Measurements from ENCODE around the gene RAPGEF4. TPM values are rescaled to one million over a fixed set of nuclear protein-coding genes. Genes with fewer than 3 reads are reported as not detected.

RAPGEF4 gene
- total and polyA plus RNA-seq, 2 of the 8 experiments (the other 6 are each of a cell fraction or from before 2014, with no cell fraction given) = 1.2 to 2.6 TPM

DNA sequence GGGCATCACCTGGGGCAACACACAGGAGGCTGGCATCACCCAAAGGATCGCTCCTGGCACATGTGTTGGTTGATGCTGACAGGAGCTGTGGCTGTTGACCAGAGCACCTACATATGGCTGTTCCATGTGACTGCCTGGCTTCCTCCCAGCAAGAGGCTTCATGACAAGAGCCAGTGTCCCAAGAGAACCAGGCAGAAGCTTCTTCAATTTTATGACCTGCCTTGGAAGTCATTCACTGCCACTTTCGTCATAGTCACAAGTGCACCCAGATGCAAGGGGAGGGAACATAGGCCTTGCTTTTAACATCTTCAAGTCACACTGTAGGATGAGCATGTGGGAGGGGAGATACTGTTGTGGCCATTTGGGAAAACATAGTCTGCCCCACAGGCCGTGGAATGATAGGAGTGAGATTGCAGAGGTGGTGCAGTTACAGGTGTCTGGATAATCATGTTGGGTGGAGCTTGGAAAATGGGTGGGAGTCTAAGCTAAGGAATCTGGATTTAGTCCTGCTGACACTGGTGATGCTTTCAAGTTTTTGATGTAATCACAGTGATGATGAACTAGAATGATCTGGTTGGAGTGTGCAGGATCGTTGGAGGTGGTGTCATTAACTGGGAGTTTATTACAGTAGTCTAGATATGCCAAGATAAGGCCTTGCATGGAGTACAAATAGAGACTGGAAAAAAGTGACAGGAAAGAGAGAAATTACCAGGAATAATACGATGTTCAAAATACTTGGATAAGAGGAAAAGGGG lies 107.0 kb downstream of the RAPGEF4 start (continued):
- TF ChIP-seq E2F6 (IDR thresholded peaks at IDR 0.05) = no peak

Measured in H1 (cell line).